OCI-LY7 (cell line): ENCODE results near the gene MTURN. TPM values are rescaled to one million over a fixed set of nuclear protein-coding genes. Genes with fewer than 3 reads are reported as not detected.

Experiments used
- BruUV-seq: library from RNA; stranded (reverse); fragments of 400-500 nt; replicated peaks from 2 replicates; lab custom pipeline; 2021; lab: Mats Ljungman, UMichigan
- CTCF ChIA-PET: fragments of 300-600 bp; sonication (Branson Sonifier 250); formaldehyde crosslinking; loops from one replicate; lab custom pipeline; 2022; ENCODE audit warnings: antibody characterized with exemption; ENCODE audit not compliant: unreplicated experiment; lab: Charles Lee
- POLR2A ChIA-PET: fragments of 300-600 bp; sonication (Branson Sonifier 250); formaldehyde crosslinking; loops from one replicate; lab custom pipeline; 2022; ENCODE audit warnings: antibody characterized with exemption; lab: Charles Lee
- DNase-seq: peaks from one replicate; pipeline ENCODE4 v3.0.0-alpha.2; 2015; ENCODE audit warnings: low spot score
- H2AFZ ChIP-seq: fragments of 200-600 bp; sonication (generic), shearing (Covaris generic); 2 replicates; pipeline ENCODE4 v1.6.1; 2014; ENCODE audit warnings: mild to moderate bottlenecking, antibody characterized with exemption, low read length, moderate library complexity
- H3K27ac ChIP-seq: fragments of 200-600 bp; sonication (generic); 2 replicates; pipeline ENCODE4 v1.5.1; 2014; ENCODE audit warnings: mixed run types, low read depth, mild to moderate bottlenecking, moderate library complexity, low read length, inconsistent platforms; ENCODE audit not compliant: poor library complexity, severe bottlenecking
- H3K36me3 ChIP-seq: fragments of 200-600 bp; sonication (generic); 2 replicates; pipeline ENCODE4 v1.6.1; 2014; ENCODE audit warnings: mild to moderate bottlenecking, antibody characterized with exemption, low read length, moderate library complexity, mixed read lengths; ENCODE audit not compliant: insufficient read depth
- H3K4me1 ChIP-seq: fragments of 200-600 bp; sonication (generic); 2 replicates; pipeline ENCODE4 v1.5.1; 2014; ENCODE audit warnings: mild to moderate bottlenecking, low read length; ENCODE audit not compliant: insufficient read depth, poor library complexity, severe bottlenecking
- H3K4me2 ChIP-seq: fragments of 200-600 bp; sonication (generic); 2 replicates; pipeline ENCODE4 v1.6.1; 2014; ENCODE audit warnings: mild to moderate bottlenecking, low read length
- H3K4me3 ChIP-seq: fragments of 200-600 bp; sonication (generic); 2 replicates; pipeline ENCODE4 v1.5.1; 2014; ENCODE audit warnings: mild to moderate bottlenecking, low read depth, low read length; ENCODE audit not compliant: poor library complexity, severe bottlenecking
- H3K79me2 ChIP-seq: fragments of 200-600 bp; sonication (generic); 2 replicates; pipeline ENCODE4 v1.6.1; 2016; ENCODE audit warnings: low read depth, mild to moderate bottlenecking, low read length, moderate library complexity, mixed read lengths; ENCODE audit not compliant: insufficient read depth
- H3K9me2 ChIP-seq: fragments of 200-600 bp; sonication (generic); 2 replicates; pipeline ENCODE4 v1.6.1; 2016; ENCODE audit warnings: mild to moderate bottlenecking, low read length, mixed read lengths; ENCODE audit not compliant: insufficient read depth
- H3K9me3 ChIP-seq: fragments of 200-600 bp; sonication (generic); 2 replicates; pipeline ENCODE4 v1.6.1; 2014; ENCODE audit warnings: mild to moderate bottlenecking, mixed run types, low read length, mixed read lengths
- H4K20me1 ChIP-seq: fragments of 200-600 bp; sonication (generic); 2 replicates; pipeline ENCODE4 v1.6.1; 2014; ENCODE audit warnings: mild to moderate bottlenecking, antibody characterized with exemption, low read length, moderate library complexity, mixed read lengths; ENCODE audit not compliant: insufficient read depth
- CTCF ChIP-seq: fragments of 200-600 bp; sonication (generic); conservative IDR thresholded peaks from 2 replicates; pipeline ENCODE4 v1.5.1; 2014; ENCODE audit warnings: mild to moderate bottlenecking, antibody characterized with exemption, low read length, moderate library complexity, mixed read lengths
- EZH2phosphoT487 ChIP-seq: fragments of 200-600 bp; sonication (generic); IDR thresholded peaks from 2 replicates; pipeline ENCODE4 v1.6.1; 2018; ENCODE audit warnings: low read depth, borderline replicate concordance, mild to moderate bottlenecking, mixed run types, antibody characterized with exemption, low read length, moderate library complexity, mixed read lengths
- intact Hi-C: fragments of 100-400 bp; cut with micrococcal nuclease; formaldehyde crosslinking; loops from one replicate; pipeline ENCODE4 v1.10.0; 2022; ENCODE audit not compliant: unreplicated experiment
- total RNA-seq, 2 experiments: library from RNA; depleted of rRNA in 1 of 2; stranded (reverse); fragments of >200 nt in 1 of 2; shearing (Covaris generic) in 1 of 2; gene quantifications; 2 replicates each; pipeline ENCODE4 v1.2.3, GENCODE V29; 2014 to 2022

Gene MTURN
- total RNA-seq, 2 experiments from 2014 or later: 2.9 to 4.1 TPM

DNA sequence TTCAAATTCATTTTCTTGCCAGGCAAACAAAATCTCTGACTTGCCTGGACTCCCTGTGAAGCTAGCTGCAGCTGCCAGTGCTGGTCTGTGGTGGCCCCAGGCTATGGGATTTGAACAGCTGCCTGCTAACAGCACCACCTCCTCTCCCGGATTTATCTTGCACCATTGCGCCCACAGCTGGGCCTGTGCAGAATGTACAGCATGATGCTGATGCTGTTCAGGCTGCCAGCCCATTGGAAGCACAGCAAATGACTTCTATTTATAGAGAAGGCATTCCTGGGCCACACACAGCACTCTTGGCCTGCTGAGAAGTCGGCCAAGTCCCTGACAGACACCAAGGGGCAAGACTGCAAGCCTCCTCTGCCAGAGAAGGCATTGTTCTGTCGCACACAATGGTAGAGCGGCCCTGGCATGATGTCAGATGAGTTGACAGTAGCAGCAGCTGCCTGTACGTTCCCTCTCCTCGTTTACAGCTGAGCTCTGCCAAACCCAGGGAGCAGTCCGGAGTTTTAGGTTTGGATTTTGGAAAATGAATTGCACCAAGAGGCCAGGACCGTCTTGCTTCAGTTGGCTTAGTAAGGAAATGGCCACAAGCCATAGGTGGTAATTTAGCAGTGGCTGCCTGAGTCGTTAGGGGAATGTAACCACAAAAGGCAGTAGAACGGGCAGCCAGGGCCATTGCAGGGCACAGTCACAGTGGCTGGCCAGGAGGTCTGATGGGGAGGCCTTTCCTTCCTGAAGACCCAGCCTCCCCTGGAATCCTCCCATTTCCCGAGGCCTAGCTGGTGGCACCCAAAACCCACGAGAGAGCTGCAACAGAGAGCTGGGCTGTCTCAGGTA, 38.5 kb downstream of the MTURN start:
- no peak overlapping the region for H3K27ac ChIP-seq
- ChIA-PET CTCF (interaction anchor here (1.0 kb wide), 2 partner anchors 9 to 68 kb away, joined by 3 read pairs; no protein-coding TSS in a partner anchor), POLR2A (interaction anchor here (1.0 kb wide), 1 partner anchor 192 kb away, joined by 3 read pairs; no protein-coding TSS in a partner anchor)
- peak; percentile 21 for DNase-seq
- H4K20me1 ChIP-seq: no peaks in the 10 kb centered on the region
- intact Hi-C loops: no loop called here
- H2AFZ ChIP-seq: no peak overlapping the region
- peaks cover 15% of the 10 kb centered on the region for H3K4me1 ChIP-seq
- no peaks in the 10 kb centered on the region for H3K9me2 ChIP-seq
- TF ChIP-seq CTCF (peak; percentile 38), EZH2phosphoT487 (no peak)
- H3K9me3 ChIP-seq: no peaks in the 10 kb centered on the region
- no peaks in the 10 kb centered on the region for H3K36me3 ChIP-seq
- H3K79me2 ChIP-seq: no peaks in the 10 kb centered on the region
- no peak overlapping the region for H3K4me2 ChIP-seq
- H3K4me3 ChIP-seq: no peak overlapping the region
- no TSS peak for BruUV-seq

- Histone ChIP-seq H3K79me2 (no peaks in the 10 kb centered on the region), H3K9me2 (no peaks in the 10 kb centered on the region), H4K20me1 (no peaks in the 10 kb centered on the region), H3K4me1 (peaks cover 28% of the 10 kb centered on the region), H2AFZ (no peak overlapping the region), H3K27ac (no peak overlapping the region), H3K9me3 (no peaks in the 10 kb centered on the region), H3K4me3 (no peak overlapping the region), H3K4me2 (no peak overlapping the region), H3K36me3 (no peaks in the 10 kb centered on the region)
- ChIA-PET POLR2A (interaction anchor here (1.3 kb wide), 1 partner anchor 12 kb away, joined by 4 read pairs; no protein-coding TSS in a partner anchor), CTCF (no interaction called here)
- BruUV-seq: no TSS peak
- no peak for TF ChIP-seq EZH2phosphoT487
- TF ChIP-seq CTCF: no peak
- intact Hi-C loops: no loop called here
- DNase-seq: no peak
Measured at GRCh38 chr7:30175180-30175579, 40.4 kb downstream of the MTURN start.
